Fibroblast of the conjunctiva (primary cell): Measurements from ENCODE around the gene ST6GALNAC5.

Source experiments
- DNase-seq: peaks from one replicate; pipeline ENCODE4 v3.0.0-alpha.2; 2010; ENCODE audit warnings: low read depth

ST6GALNAC5 gene

GRCh38 chr1:77047978-77048614 is 180.8 kb downstream of the ST6GALNAC5 start:
- DNase-seq: no peak

- DNase-seq: no peak
These were observed 181.3 kb downstream of the ST6GALNAC5 start for GRCh38 chr1:77048615-77049005.

GRCh38 chr1:77051425-77051824 is 184.1 kb downstream of the ST6GALNAC5 start:
- no peak for DNase-seq

GRCh38 chr1:77056525-77056924 is 189.2 kb downstream of the ST6GALNAC5 start:
- DNase-seq: no peak

GRCh38 chr1:77057994-77058585 is 190.8 kb downstream of the ST6GALNAC5 start:
- DNase-seq: no peak

- no peak for DNase-seq
These were observed 192.7 kb downstream of the ST6GALNAC5 start for GRCh38 chr1:77060000-77060399.

- no peak for DNase-seq
These were observed 193.9 kb downstream of the ST6GALNAC5 start for GRCh38 chr1:77061162-77061561.

- DNase-seq: no peak
These were observed 195.8 kb downstream of the ST6GALNAC5 start for GRCh38 chr1:77063118-77063517.

GRCh38 chr1:77064246-77064645 is 197.0 kb downstream of the ST6GALNAC5 start:
- DNase-seq: no peak

- DNase-seq: no peak
These were observed 198.5 kb downstream of the ST6GALNAC5 start for GRCh38 chr1:77065693-77066342.

- DNase-seq: no peak
These were observed 200.7 kb downstream of the ST6GALNAC5 start for GRCh38 chr1:77068013-77068412.

GRCh38 chr1:77076759-77077158 is 209.5 kb downstream of the ST6GALNAC5 start:
- DNase-seq: no peak

GRCh38 chr1:77081834-77082233 is 214.6 kb downstream of the ST6GALNAC5 start:
- DNase-seq: no peak

- DNase-seq: no peak
These were observed 217.2 kb downstream of the ST6GALNAC5 start for GRCh38 chr1:77084457-77084856.

GRCh38 chr1:77085109-77085508 is 217.8 kb downstream of the ST6GALNAC5 start:
- DNase-seq: no peak

- DNase-seq: no peak
These were observed 222.5 kb downstream of the ST6GALNAC5 start for GRCh38 chr1:77089756-77090155.

GRCh38 chr1:77095236-77095635 is 228.0 kb downstream of the ST6GALNAC5 start:
- DNase-seq: no peak

GRCh38 chr1:77096496-77097255 is 229.4 kb downstream of the ST6GALNAC5 start:
- DNase-seq: no peak

GRCh38 chr1:77100875-77101274 is 233.6 kb downstream of the ST6GALNAC5 start:
- DNase-seq: no peak

GRCh38 chr1:77103486-77103885 is 236.2 kb downstream of the ST6GALNAC5 start:
- DNase-seq: no peak

GRCh38 chr1:77104672-77105071 is 237.4 kb downstream of the ST6GALNAC5 start:
- no peak for DNase-seq
